ENCODE data around the gene ATP6V1B1.
A peak's percentile ranks its signal among the peaks of the same experiment; 100 is the strongest.

ATP6V1B1 gene

DNA sequence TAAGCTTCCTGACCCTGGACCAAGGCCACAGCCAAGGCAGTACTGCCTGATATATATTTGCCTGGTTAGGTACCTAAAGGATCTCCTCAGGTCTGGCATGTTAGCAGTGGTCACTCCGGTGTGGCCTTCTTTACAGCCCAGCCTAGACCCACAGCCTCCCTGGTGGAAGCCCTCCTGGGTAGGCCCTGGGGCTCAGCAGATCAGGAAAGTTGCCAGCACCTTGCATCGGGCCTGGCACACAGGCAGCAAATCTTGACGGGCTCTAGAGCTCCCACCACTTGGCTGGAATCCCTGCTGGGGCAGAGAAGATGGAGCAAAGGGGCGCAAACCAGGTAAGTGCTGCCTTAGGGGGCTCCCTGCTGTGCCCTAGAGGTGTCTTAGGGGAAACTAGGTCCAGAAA is 40.9 kb upstream of the ATP6V1B1 start:
- TF ChIP-seq, protein P1, sequence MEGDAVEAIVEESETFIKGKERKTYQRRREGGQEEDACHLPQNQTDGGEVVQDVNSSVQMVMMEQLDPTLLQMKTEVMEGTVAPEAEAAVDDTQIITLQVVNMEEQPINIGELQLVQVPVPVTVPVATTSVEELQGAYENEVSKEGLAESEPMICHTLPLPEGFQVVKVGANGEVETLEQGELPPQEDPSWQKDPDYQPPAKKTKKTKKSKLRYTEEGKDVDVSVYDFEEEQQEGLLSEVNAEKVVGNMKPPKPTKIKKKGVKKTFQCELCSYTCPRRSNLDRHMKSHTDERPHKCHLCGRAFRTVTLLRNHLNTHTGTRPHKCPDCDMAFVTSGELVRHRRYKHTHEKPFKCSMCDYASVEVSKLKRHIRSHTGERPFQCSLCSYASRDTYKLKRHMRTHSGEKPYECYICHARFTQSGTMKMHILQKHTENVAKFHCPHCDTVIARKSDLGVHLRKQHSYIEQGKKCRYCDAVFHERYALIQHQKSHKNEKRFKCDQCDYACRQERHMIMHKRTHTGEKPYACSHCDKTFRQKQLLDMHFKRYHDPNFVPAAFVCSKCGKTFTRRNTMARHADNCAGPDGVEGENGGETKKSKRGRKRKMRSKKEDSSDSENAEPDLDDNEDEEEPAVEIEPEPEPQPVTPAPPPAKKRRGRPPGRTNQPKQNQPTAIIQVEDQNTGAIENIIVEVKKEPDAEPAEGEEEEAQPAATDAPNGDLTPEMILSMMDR (IDR thresholded peaks at IDR 0.05; ENCODE audit: borderline replicate concordance, control extremely low read depth, extremely low read depth, insufficient read depth, missing control alignments): no peak
- no peak for DNase-seq (ENCODE audit: low spot score)
- in situ Hi-C loops (cut with MboI; ENCODE audit: low sequenced_read_pairs, unreplicated experiment): no loop called here

DNA sequence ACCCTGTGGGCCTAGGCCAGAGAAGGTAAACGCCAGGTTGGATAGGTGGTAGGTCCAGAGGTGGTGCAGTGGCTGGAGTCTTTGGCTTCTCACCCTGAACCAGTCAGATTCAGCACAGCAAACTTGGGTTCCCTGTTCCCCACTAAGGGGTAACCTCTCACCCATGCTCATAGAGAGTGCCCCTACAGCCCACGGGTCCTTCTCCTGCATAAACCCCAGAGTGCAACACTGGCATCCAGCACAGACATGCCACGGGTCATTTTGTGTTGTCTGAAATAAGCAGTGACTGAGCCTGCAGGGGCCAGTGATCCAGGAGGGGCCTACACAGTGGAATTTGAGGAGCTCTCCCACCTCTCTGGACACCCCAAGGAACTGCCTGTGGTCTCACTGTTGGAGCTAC is 40.5 kb upstream of the ATP6V1B1 start:
- in situ Hi-C loops (cut with MboI; ENCODE audit: low sequenced_read_pairs, unreplicated experiment): no loop called here
- TF ChIP-seq, protein P1 (IDR thresholded peaks at IDR 0.05; ENCODE audit: borderline replicate concordance, control extremely low read depth, extremely low read depth, insufficient read depth, missing control alignments): no peak
- no peak for DNase-seq (ENCODE audit: low spot score)

DNA sequence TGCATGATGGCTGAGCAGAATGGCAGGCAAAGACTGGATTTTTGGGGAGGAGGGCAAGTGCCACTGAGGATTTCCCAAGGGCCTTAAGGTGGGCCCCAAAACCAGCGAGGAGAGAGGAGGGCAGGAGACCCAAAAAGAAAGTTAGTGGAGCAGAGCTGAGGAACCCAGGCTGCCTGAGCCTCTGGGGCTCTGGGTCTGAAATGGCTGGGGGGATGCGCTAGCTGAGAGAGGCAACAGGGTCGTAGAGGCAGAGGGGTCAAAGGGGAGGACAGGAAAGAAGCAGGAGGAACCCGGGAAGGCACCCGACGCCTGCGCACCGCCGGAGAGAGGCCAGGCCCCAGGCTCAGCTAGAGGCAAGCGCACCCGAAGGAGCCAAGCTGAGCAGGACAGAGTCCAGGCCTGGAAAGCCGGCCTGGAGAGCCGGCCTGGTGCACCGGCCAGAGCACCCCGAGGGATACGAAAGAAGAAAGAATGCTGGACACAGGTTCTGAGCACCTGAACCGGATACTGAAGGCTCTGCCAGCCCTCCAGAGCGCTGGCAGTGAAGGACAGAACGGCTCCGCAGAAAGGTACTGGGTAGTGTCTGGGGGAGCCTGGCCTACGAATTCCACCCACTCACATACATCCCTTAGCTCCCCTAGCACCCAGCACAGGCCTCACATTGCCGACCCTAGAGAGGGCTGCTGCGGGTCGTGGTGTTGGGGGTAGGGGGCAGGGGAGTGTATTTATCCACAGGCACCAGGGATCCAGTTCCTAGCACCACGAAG is 39.5 kb upstream of the ATP6V1B1 start:
- in situ Hi-C loops (cut with MboI; ENCODE audit: low sequenced_read_pairs, unreplicated experiment): no loop called here
- TF ChIP-seq, protein P1 (IDR thresholded peaks at IDR 0.05; ENCODE audit: borderline replicate concordance, control extremely low read depth, extremely low read depth, insufficient read depth, missing control alignments): no peak
- peak; percentile 38 for DNase-seq (ENCODE audit: low spot score)

DNA sequence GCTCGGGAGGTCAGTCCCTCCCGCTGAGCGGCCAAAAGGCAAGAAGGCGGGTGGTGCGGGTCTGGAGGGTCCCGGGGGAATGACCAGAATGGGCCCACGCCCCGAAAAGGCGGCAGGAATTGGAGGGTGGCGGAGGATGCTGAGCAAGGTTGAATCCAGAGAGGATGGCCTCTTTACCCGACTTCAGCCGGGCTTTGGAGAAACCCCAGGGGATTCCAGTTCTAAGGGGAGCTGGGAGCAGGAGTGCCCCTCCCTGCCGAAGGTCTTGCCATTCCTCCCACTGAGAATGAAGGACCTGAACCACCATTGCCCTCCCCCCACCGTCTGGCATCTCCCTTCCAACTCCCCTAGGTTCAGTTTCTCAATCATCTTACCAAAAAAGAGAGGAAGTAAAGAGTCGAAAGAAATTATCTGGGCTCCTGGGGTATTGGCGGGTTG is 38.9 kb upstream of the ATP6V1B1 start:
- TF ChIP-seq, protein P1 (IDR thresholded peaks at IDR 0.05; ENCODE audit: borderline replicate concordance, control extremely low read depth, extremely low read depth, insufficient read depth, missing control alignments): no peak

DNA sequence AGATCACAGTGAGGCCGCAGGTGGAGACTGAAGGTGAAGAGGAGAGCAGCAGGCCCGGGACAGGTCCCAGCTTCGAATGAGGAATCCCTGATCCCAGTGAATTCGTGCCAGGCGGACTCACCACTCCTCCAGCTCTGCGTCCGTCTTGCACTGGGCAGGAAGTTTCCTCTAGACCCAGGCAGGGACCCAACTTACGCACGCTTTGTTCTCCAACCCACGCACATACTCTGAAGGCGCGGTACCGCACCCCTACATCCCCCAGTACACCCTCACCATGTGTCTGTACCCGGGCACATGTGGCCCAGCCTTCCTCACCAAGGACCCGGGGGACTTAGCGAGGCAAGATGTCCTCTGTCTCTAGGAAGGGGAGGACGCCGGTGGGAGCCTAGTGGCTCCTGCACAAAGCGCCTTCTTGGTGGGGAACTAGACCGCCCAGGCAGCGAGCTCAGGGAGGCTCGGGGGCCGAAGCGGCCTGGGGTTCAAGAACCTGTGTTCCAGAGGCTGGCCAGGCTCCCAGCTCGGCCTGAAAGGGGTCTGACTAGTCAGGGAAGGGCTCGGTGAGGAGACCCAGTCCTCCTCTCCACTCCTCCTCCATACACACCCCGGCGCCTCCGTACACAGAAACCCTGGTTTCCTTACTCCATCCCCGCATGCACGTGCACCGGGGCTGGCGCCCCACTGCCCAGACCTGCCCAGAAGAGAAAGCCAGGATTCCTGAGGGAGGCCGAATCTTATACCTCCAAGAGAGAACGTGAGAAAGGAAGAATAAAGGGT is 38.3 kb upstream of the ATP6V1B1 start:
- no peak for DNase-seq (ENCODE audit: low spot score)
- in situ Hi-C loops (cut with MboI; ENCODE audit: low sequenced_read_pairs, unreplicated experiment): no loop called here
- TF ChIP-seq, protein P1 (IDR thresholded peaks at IDR 0.05; ENCODE audit: borderline replicate concordance, control extremely low read depth, extremely low read depth, insufficient read depth, missing control alignments): no peak

More for the DNA sequence above, 38.9 kb upstream of the ATP6V1B1 start:
- peak; percentile 34 for DNase-seq (ENCODE audit: low spot score)
- in situ Hi-C loops (cut with MboI; ENCODE audit: low sequenced_read_pairs, unreplicated experiment): no loop called here

DNA sequence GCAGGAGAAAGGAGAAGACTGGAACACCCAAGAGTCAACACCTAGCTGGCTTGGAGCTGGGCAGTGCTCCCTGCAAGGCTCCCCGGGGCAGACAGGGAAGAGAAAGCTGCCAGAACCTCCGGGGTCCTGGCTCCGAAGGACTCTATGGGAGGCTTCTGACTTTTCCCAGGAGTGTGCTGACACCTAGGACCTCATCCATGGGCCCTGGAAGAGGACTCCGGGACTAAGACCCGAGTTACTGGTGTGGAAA is 37.8 kb upstream of the ATP6V1B1 start:
- in situ Hi-C loops (cut with MboI; ENCODE audit: low sequenced_read_pairs, unreplicated experiment): no loop called here
- TF ChIP-seq, protein P1 (IDR thresholded peaks at IDR 0.05; ENCODE audit: borderline replicate concordance, control extremely low read depth, extremely low read depth, insufficient read depth, missing control alignments): no peak
- DNase-seq (ENCODE audit: low spot score): peak; percentile 17
